Thyroid gland (tissue), 4 donors: Measurements from ENCODE around the gene EML1. TPM values are rescaled to one million over a fixed set of nuclear protein-coding genes. Genes with fewer than 3 reads are reported as not detected.

Experiments used
- DNase-seq, 2 donors: peaks; one replicate each; pipeline ENCODE4 v3.0.0-alpha.2; 2019
- H3K27ac ChIP-seq, 3 donors: fragments of 200-600 bp; sonication (generic); 1 replicate in 2 of 3; 2 replicates in 1 of 3; pipeline ENCODE4 v1.5.1; 2016 to 2019; ENCODE audit warnings: mild to moderate bottlenecking in 1 of 3, moderate library complexity in 1 of 3
- H3K27me3 ChIP-seq: fragments of 200-600 bp; sonication (generic); one replicate; pipeline ENCODE4 v1.5.1; 2019
- H3K36me3 ChIP-seq, 2 donors: fragments of 200-600 bp; sonication (generic); one replicate each; pipeline ENCODE4 v1.5.1; 2016 to 2019
- H3K4me1 ChIP-seq, 2 donors: fragments of 200-600 bp; sonication (generic); one replicate each; pipeline ENCODE4 v1.5.1; 2017 to 2019
- H3K4me3 ChIP-seq, 3 donors: fragments of 200-600 bp; sonication (generic); replicated peaks in 1 of 3; 1 replicate in 2 of 3; 2 replicates in 1 of 3; pipeline ENCODE4 v1.5.1; 2016; ENCODE audit warnings: mild to moderate bottlenecking in 1 of 3
- H3K9me3 ChIP-seq: fragments of 200-600 bp; sonication (generic); one replicate; pipeline ENCODE4 v1.5.1; 2017
- POLR2A ChIP-seq, 2 donors: fragments of 450-650 bp; IDR thresholded peaks; one replicate each; pipeline ENCODE4 v1.6.1; 2017; ENCODE audit warnings: antibody characterized with exemption in 2 of 2, mild to moderate bottlenecking in 2 of 2, moderate library complexity in 1 of 2
- WGBS, 2 donors: methylation state at CpG; one replicate each; pipeline ENCODE4 v1.1.5; 2017; 5-methylcytosine and 5-hydroxymethylcytosine counted together
- intact Hi-C: fragments of 100-400 bp; cut with DNase I; formaldehyde crosslinking; loops from one replicate; pipeline ENCODE4 v1.15.1; 2023
- total RNA-seq, 4 donors: library from RNA; depleted of rRNA; stranded (reverse); fragments of >200 nt; gene quantifications; one replicate each; pipeline ENCODE4 v1.2.3, GENCODE V29; 2016
- TF ChIP-seq, protein P1 (sequence below), 6 experiments: fragments of 200-600 bp in 3 of 6; fragments of 450-650 bp in 3 of 6; sonication (generic) in 3 of 6; IDR thresholded peaks; one replicate each; pipeline ENCODE4 v1.5.1; 2016 to 2019; ENCODE audit warnings: antibody characterized with exemption in 6 of 6, mild to moderate bottlenecking in 2 of 6, inconsistent platforms in 1 of 6, moderate library complexity in 1 of 6

The EML1 gene
- total RNA-seq, 4 donors from 2014 or later, result 24.2 to 58.7 (median 37.9) TPM

- H3K27me3 ChIP-seq, result no peaks in the 10 kb centered on the region
- no peaks in the 10 kb centered on the region for H3K36me3 ChIP-seq
- no peak overlapping the region for H3K27ac ChIP-seq
- intact Hi-C loops, result no loop called here
- no peaks in the 10 kb centered on the region for H3K4me1 ChIP-seq
- no peak overlapping the region for H3K4me3 ChIP-seq
- no peak for DNase-seq
- H3K9me3 ChIP-seq, result no peaks in the 10 kb centered on the region
- WGBS, 2 donors, result 90 to 95% methylated on average over 6 of the region's 6 CpGs
- no peak for TF ChIP-seq POLR2A (IDR thresholded peaks at IDR 0.05)
- TF ChIP-seq, protein P1, sequence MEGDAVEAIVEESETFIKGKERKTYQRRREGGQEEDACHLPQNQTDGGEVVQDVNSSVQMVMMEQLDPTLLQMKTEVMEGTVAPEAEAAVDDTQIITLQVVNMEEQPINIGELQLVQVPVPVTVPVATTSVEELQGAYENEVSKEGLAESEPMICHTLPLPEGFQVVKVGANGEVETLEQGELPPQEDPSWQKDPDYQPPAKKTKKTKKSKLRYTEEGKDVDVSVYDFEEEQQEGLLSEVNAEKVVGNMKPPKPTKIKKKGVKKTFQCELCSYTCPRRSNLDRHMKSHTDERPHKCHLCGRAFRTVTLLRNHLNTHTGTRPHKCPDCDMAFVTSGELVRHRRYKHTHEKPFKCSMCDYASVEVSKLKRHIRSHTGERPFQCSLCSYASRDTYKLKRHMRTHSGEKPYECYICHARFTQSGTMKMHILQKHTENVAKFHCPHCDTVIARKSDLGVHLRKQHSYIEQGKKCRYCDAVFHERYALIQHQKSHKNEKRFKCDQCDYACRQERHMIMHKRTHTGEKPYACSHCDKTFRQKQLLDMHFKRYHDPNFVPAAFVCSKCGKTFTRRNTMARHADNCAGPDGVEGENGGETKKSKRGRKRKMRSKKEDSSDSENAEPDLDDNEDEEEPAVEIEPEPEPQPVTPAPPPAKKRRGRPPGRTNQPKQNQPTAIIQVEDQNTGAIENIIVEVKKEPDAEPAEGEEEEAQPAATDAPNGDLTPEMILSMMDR (IDR thresholded peaks at IDR 0.05), result no peak
These were observed 136.4 kb downstream of the EML1 start for GRCh38 chr14:99929601-99930000.

GRCh38 chr14:99930420-99931274 is 137.4 kb downstream of the EML1 start:
- Histone ChIP-seq H3K36me3 (no peaks in the 10 kb centered on the region), H3K27me3 (no peaks in the 10 kb centered on the region), H3K9me3 (no peaks in the 10 kb centered on the region), H3K27ac (no peak overlapping the region), H3K4me3 (no peak overlapping the region), H3K4me1 (no peaks in the 10 kb centered on the region)
- no peak for DNase-seq
- intact Hi-C loops, result no loop called here
- TF ChIP-seq, protein P1 (IDR thresholded peaks at IDR 0.05), result no peak
- no peak for TF ChIP-seq POLR2A (IDR thresholded peaks at IDR 0.05)
- whole genome bisulfite sequencing, 2 donors, result 92 to 93% methylated on average over 6 of the region's 6 CpGs

GRCh38 chr14:99931308-99931707 is 138.1 kb downstream of the EML1 start:
- no peaks in the 10 kb centered on the region for H3K9me3 ChIP-seq
- no peaks in the 10 kb centered on the region for H3K4me1 ChIP-seq
- no peak overlapping the region for H3K27ac ChIP-seq
- no peaks in the 10 kb centered on the region for H3K27me3 ChIP-seq
- intact Hi-C loops, result no loop called here
- TF ChIP-seq, protein P1 (IDR thresholded peaks at IDR 0.05), result no peak
- no peak for TF ChIP-seq POLR2A (IDR thresholded peaks at IDR 0.05)
- peaks cover 0 to 5% of the 10 kb centered on the region in 2 donors for H3K36me3 ChIP-seq
- no peak overlapping the region for H3K4me3 ChIP-seq
- WGBS, 2 donors, result 88 to 94% methylated on average over 4 of the region's 4 CpGs
- no peak for DNase-seq

- no peak for TF ChIP-seq POLR2A (IDR thresholded peaks at IDR 0.05)
- TF ChIP-seq, protein P1 (IDR thresholded peaks at IDR 0.05), result no peak
- no peaks in the 10 kb centered on the region for H3K27me3 ChIP-seq
- H3K4me3 ChIP-seq, result no peak overlapping the region
- 95 to 98% methylated on average over 16 of the region's 16 CpGs for WGBS, 2 donors
- no peak for DNase-seq
- intact Hi-C loops, result no loop called here
- H3K36me3 ChIP-seq, result peaks cover 8 to 12% of the 10 kb centered on the region in 2 donors
- no peaks in the 10 kb centered on the region for H3K4me1 ChIP-seq
- H3K9me3 ChIP-seq, result no peaks in the 10 kb centered on the region
- H3K27ac ChIP-seq, result no peak overlapping the region
These were observed 142.8 kb downstream of the EML1 start for GRCh38 chr14:99936056-99936455.

DNA sequence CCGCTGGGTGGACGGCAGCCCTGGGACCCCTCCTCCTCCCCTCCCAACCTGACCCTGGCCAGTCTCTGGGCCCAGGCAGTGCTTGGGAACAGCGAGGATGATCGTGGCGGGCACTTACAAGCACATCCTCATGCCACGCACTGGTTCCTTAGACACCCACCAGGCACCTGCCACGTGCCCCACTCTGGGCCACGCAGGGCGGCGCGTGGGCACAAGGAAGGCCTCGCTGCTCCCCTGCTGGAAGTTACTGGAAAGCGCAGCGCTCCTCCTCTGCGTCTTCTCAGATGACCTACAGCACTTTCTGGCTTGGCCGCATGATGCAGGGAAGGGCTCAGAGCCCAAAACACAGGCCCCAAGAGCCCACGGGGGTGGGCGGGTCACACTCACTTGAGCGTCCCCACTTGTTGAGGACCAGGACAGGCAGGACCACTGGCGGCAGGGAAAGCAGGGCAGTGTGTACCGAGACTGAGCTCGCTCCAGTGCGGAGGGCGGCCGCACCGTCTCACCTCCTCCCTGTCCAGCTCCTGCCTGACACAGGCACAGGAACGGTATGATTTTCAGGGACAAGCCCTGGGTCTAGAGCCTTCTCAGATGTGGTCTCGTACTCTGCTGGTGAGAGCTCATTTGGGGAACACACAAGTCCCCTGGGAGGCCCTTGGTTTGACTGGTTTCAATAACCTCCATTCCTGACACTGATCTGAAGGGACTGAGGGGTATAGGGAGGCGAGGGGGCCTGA is 143.7 kb downstream of the EML1 start:
- Histone ChIP-seq H3K36me3 (peaks cover 8 to 12% of the 10 kb centered on the region in 2 donors), H3K4me1 (peaks cover 4 to 7% of the 10 kb centered on the region in 2 donors), H3K9me3 (no peaks in the 10 kb centered on the region), H3K27ac (no peak overlapping the region), H3K4me3 (no peak overlapping the region), H3K27me3 (no peaks in the 10 kb centered on the region)
- WGBS, 2 donors, result 81 to 95% methylated on average over 8 to 26 of the region's 29 CpGs
- intact Hi-C loops, result no loop called here
- TF ChIP-seq POLR2A (IDR thresholded peaks at IDR 0.05), result no peak
- TF ChIP-seq, protein P1 (IDR thresholded peaks at IDR 0.05), result no peak
- no peak for DNase-seq
